ENCODE results near the gene TMEM250. TPM values are rescaled to one million over a fixed set of nuclear protein-coding genes. Genes with fewer than 3 reads are reported as not detected.

TMEM250 gene
- total and polyA plus RNA-seq, 9 of the 15 experiments (the other 6 are each of a cell fraction or from before 2014, with no cell fraction given) = 0.32 to 44.6 (median 12.2) TPM

GRCh38 chr9:136109351-136110081 lies 9.2 kb downstream of the TMEM250 start (continued):
- TF ChIP-seq MLX (CRISPR knock-in tag; conservative IDR thresholded peaks at IDR 0.05) = no peak
- no peak for TF ChIP-seq MED1 (CRISPR knock-in tag; IDR thresholded peaks at IDR 0.05; ENCODE audit: borderline replicate concordance)
- TF ChIP-seq RB1 (IDR thresholded peaks at IDR 0.05; ENCODE audit: low read depth) = peak; percentile 69
- TF ChIP-seq SIN3B (IDR thresholded peaks at IDR 0.05; ENCODE audit: low read depth) = no peak
- TF ChIP-seq FOXJ3 (CRISPR knock-in tag; IDR thresholded peaks at IDR 0.05) = no peak
- no peak for TF ChIP-seq ZNF717 (CRISPR knock-in tag; IDR thresholded peaks at IDR 0.05)
- TF ChIP-seq CTBP1 (IDR thresholded peaks at IDR 0.05; ENCODE audit: borderline replicate concordance) = peak; percentile 90
- TF ChIP-seq ZSCAN29 (IDR thresholded peaks at IDR 0.05) = no peak
- peak; percentile 71; the same call in 1 of the 2 replicates for TF ChIP-seq MTA3 (IDR thresholded peaks at IDR 0.05; ENCODE audit: borderline replicate concordance)
- TF ChIP-seq ZNF407 (IDR thresholded peaks at IDR 0.05; ENCODE audit: low read depth) = peak; percentile 60; the same call in 1 of the 2 replicates
